Caki2 (cell line): ENCODE results near the gene SNRNP48. TPM values are rescaled to one million over a fixed set of nuclear protein-coding genes. Genes with fewer than 3 reads are reported as not detected.

Experiments
- DNase-seq: peaks from one replicate; pipeline ENCODE4 v3.0.0-alpha.2; 2015; ENCODE audit warnings: low read depth
- in situ Hi-C: cut with HindIII; loops from 2 replicates; pipeline ENCODE4 v1.10.0; 2016; ENCODE audit warnings: low sequenced_read_pairs, low pct_unique_long_range_greater_than_20kb, mixed read lengths
- total RNA-seq: library from RNA; depleted of rRNA; stranded (reverse); fragments of >200 nt; shearing (Covaris generic); gene quantifications from 2 replicates; pipeline ENCODE4 v1.2.3, GENCODE V29; 2014; ENCODE audit warnings: low replicate concordance; rRNA removed

SNRNP48 gene
- total RNA-seq = 2.8 and 8.6 TPM in 2 replicates

- peak; percentile 92 for DNase-seq
- in situ Hi-C loops = no loop called here
Observed at GRCh38 chr6:7589949-7590917, at the start of gene SNRNP48. SNRNP48 (plus strand) TSS chr6:7590198; CDS start chr6:7590258, 60 bp downstream.

DNA sequence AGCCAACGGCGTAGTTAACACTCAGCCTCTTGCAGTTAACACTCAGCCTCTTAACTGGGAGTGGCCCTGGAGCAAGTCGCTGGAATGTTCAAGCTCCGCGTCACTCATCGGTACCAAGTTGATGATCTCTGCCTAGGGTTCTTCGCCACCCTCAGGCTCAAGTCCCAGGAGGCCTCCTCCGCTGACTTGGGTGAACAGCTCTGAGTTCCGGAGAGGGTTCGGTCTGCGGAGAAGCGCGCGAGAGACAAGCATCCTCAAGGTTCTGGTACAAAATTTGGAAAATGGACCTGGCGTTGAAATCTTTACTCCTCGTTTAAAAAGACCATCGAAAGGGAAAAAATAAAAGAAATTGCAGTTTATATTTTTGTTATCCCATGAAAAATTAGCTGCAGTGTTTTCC, 49.4 kb upstream of the SNRNP48 start:
- in situ Hi-C loops = no loop called here
- no peak for DNase-seq

- DNase-seq = peak; percentile 76
- in situ Hi-C loops = no loop called here
Observed at GRCh38 chr6:7541175-7542064, 48.6 kb upstream of the SNRNP48 start, which contains the start of gene DSP. DSP (plus strand) TSS chr6:7541671; CDS start chr6:7541916, 245 bp downstream.

DNA sequence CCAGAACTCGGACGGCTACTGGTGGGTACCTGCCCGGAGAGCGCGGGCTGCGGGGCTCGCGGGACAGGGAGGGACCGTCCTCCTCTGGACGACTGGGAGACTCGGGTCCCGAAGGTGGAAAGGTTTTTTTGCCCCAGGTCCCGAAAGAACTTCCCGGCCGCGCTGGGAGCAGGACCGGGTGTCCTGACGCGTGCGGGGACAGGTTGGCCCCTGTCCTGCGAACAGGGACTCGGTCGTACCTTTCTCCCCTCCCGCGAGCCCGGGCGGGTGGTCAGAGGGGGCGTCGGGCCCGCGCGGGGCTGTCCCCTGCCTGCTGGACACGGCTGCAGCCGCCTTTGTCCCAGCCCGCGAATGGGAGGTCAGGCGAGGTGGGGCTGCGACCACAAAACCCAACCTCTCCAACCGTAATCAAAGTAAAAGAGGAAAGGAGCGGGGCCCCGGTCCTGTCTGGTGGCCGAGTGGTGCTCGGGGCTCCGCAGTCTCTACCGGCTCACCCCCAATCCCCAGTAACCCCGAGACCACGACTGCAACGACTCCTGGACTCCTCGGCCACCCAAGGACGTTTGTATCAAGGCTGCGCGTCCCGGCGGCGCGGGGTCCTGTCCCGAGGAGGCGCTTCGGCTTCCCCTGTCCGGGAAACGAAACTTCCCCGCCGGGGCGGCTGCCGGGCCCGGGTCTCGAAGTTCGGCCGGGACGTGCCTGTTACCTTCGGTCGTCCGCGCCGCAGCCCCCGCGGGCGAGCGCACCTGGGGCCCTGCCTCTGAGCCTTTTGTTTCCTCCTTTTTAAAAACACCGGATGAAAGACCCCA, 47.7 kb upstream of the SNRNP48 start:
- in situ Hi-C loops = no loop called here
- no peak for DNase-seq

DNA sequence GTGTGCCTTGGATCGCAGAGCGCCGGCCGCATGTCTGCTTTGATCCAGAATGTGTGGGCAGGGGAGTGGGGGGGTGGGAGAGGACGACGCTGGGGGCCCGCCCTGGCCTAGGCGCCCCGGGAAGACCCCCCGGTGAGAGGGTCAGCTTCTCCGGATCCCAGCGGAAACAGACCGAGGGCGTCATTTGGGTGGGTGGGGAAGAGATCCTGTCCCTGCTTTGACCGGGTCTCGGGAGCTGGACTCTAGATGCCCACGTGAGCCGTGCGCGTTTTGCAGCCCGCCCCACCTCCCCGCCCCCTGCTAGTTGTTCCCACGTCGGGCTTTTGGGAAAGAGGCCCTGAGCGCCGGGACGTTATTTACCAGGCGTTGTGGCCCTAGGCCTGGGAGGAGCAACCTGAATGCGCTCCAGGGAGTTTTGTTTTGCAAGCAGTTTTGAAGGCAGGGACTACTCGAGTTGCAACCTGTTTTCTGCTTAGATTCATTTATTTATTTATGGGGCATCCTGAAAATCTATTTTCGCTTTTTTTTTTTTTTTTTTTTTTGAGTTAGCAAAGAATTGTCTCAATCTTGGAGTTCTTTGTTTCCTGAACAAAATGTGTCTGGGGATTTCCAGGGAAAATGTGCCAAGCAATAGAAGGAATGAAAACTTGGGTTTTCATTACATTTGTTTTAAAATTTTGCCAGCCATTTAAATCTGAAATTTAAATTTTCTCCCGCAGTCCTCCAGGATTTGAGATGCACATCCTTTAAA, 46.9 kb upstream of the SNRNP48 start:
- no peak for DNase-seq
- in situ Hi-C loops = no loop called here

DNA sequence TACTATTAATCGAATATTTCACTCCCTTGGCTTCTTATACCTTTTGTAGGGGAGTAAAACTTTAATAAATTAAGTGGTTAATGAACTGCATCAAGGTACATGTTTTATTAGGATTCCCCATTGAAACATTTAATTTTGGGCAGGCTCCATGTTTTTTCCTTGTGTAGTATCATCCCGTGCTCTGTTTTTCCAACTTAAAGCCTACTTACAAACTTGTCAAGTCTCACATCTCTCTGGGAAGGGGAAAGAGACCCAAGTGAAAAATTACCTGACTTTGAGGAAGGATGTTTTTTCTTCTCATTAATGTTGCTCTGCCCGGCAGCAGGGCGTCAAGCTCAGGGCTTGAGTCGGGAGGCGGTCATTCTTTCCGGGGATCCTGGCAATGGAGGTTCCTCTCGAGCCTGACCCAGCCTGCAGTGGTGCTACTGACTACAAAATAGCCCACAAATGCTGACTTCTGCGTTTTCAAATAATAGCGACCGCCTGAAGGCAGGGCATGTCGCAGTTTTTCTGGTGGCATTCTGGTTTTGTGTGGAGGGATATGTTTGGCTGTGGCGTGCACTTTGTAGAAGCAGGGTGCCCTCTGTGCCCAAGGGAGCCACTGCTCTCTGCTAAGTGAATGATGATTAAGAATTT, 46.1 kb upstream of the SNRNP48 start:
- in situ Hi-C loops = no loop called here
- no peak for DNase-seq

DNA sequence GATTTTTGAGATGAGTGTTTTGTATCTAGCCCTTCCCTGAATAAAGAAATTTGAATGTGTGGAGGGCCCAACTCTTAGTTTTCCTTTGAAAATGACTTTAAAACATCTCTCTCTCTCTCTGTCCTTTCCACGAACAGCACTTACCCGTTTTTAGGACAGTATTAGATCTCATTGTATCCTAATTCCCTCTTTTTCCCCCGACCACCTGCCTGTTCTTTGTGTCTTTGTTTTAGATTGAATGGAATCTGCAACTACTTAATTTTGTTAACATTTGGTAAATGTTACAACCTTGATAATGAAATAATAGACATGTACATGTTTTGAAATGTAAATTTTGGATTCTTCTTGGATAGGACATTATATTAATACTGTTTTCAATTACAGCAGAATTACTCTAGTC, 45.4 kb upstream of the SNRNP48 start:
- DNase-seq = no peak
- in situ Hi-C loops = no loop called here

GRCh38 chr6:7545316-7546019, 44.5 kb upstream of the SNRNP48 start:
- no peak for DNase-seq
- in situ Hi-C loops = no loop called here

DNA sequence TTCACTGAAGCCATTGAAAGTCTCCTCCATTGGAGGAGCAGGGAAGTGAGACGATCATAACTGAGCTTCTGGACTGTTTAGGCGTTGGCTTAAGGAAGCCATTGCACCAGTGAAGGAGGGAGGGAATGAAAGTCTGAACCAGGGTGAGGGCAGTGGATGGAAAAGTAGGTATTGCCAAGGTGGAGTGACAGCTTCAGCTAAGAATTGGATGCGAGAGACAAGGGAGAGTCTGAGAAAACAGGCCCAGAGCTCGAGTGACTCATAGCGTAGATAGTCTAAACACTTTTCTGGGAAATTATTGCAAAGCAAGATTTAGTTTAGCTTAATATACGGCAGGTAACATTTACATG, 44.0 kb upstream of the SNRNP48 start:
- DNase-seq = no peak
- in situ Hi-C loops = no loop called here

GRCh38 chr6:7546383-7546782, 43.6 kb upstream of the SNRNP48 start:
- DNase-seq = no peak
- in situ Hi-C loops = no loop called here

- DNase-seq = no peak
- in situ Hi-C loops = no loop called here
Observed at GRCh38 chr6:7546896-7547295, 43.1 kb upstream of the SNRNP48 start.

- no peak for DNase-seq
- in situ Hi-C loops = no loop called here
Observed at GRCh38 chr6:7547315-7547714, 42.7 kb upstream of the SNRNP48 start.

DNA sequence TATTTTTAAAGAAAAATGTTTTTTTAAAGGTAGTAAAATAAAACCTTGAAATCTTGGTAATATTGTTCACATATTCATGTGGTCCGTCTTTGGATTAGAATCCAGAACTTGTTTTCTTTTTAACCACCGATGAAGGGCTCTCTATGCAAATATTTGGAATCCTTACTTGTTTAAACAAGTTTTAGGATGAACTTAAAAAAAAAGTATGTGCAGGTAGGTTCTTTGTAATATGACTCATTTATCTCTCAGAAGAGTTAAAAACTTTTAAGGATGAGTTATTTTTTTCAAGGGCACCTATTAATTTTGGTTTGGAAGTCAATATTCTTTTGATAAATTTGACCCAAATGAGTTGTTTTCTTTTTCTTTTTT, 39.6 kb upstream of the SNRNP48 start:
- in situ Hi-C loops = no loop called here

GRCh38 chr6:7554533-7555275, 35.3 kb upstream of the SNRNP48 start:
- in situ Hi-C loops = no loop called here
- DNase-seq = no peak

More for the DNA sequence above, 39.6 kb upstream of the SNRNP48 start:
- no peak for DNase-seq

DNA sequence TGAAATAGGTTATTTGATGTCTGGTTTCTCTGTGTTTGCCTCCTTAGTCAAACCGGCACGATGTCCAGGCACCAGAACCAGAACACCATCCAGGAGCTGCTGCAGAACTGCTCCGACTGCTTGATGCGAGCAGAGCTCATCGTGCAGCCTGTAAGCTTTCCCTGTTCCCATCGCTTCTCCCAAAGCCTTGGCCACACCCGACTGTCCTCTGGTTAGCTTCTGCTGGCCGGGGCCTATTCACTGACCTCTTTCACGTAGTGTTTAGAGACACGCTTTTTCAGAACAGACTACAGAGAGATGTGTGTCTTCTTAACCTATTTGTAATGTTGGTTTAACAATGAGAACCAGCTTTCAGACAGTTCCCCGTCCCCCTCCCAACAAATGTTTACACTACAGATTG, 34.3 kb upstream of the SNRNP48 start:
- in situ Hi-C loops = no loop called here
- DNase-seq = no peak
